ENCODE measurements around the gene ANO1.

DNA sequence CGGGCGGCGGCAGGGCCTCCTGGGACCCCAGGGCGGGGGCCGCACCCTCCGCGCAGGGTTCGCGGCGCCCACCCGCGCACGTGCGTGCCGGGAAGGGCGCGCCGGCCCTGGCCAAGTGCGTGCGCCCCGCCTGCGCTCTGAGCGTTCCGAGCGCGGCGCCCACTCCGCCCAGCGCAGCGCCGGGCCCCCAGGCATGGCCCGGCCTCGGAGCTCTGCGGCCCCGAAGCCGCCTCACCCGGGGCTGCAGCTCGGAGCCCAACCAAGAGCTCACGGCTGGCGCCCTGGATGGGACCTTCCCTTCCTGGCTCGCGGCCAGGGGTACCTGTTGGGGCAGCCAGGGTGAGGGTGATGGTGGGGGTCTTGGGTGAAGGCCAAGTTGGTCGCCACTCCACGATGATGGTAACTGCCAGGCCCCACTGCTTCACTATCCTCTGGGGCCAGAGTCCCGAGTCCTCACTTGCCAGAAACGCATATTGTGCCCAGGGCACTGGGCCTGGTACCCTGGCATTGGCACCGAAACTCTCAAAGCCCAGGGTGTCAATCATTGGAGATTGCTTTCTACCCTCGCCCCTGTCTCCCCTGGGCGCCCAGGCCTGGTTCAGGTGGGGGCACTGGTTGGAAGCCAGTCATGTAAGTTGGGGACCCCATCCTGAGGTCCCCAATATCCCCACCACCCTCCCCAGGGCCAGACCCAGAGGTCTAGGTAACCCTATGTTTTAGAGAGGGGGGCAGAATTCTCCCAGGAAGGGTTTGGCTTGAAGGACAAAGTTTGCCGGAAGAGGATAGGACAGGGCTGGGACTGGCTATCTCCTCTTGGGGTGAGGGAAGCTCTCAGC is 882 bp downstream of the ANO1 start:
- TF ChIP-seq, protein P1, sequence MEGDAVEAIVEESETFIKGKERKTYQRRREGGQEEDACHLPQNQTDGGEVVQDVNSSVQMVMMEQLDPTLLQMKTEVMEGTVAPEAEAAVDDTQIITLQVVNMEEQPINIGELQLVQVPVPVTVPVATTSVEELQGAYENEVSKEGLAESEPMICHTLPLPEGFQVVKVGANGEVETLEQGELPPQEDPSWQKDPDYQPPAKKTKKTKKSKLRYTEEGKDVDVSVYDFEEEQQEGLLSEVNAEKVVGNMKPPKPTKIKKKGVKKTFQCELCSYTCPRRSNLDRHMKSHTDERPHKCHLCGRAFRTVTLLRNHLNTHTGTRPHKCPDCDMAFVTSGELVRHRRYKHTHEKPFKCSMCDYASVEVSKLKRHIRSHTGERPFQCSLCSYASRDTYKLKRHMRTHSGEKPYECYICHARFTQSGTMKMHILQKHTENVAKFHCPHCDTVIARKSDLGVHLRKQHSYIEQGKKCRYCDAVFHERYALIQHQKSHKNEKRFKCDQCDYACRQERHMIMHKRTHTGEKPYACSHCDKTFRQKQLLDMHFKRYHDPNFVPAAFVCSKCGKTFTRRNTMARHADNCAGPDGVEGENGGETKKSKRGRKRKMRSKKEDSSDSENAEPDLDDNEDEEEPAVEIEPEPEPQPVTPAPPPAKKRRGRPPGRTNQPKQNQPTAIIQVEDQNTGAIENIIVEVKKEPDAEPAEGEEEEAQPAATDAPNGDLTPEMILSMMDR (IDR thresholded peaks at IDR 0.05) = no peak
- no peak for TF ChIP-seq POLR2A (IDR thresholded peaks at IDR 0.05)
